ENCODE results near the gene UVSSA.

DNA sequence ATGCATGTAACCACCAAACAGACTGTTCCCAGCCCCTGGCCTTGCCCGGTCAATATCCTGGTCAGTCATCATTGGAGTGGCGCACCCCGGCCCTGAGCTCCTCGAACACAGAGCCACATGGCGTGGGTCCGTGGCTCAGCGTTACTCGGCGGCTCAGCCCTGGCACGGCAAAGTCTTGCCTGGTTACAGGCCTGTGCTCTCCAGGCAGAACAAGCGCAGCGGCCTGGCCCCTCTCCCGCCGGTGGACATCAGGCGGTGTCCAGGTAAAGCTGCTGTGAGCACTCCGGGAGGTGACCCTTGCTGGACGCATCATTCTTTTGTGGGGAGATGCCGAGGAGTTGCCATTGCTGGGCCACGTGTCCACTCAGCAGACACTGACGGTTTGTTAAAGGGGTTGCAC is 6.1 kb upstream of the UVSSA start:
- TF ChIP-seq, protein P1, sequence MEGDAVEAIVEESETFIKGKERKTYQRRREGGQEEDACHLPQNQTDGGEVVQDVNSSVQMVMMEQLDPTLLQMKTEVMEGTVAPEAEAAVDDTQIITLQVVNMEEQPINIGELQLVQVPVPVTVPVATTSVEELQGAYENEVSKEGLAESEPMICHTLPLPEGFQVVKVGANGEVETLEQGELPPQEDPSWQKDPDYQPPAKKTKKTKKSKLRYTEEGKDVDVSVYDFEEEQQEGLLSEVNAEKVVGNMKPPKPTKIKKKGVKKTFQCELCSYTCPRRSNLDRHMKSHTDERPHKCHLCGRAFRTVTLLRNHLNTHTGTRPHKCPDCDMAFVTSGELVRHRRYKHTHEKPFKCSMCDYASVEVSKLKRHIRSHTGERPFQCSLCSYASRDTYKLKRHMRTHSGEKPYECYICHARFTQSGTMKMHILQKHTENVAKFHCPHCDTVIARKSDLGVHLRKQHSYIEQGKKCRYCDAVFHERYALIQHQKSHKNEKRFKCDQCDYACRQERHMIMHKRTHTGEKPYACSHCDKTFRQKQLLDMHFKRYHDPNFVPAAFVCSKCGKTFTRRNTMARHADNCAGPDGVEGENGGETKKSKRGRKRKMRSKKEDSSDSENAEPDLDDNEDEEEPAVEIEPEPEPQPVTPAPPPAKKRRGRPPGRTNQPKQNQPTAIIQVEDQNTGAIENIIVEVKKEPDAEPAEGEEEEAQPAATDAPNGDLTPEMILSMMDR (IDR thresholded peaks at IDR 0.05; ENCODE audit: poor library complexity, severe bottlenecking): no peak
- no peak for TF ChIP-seq MXI1 (conservative IDR thresholded peaks at IDR 0.05; ENCODE audit: poor library complexity, severe bottlenecking)
- no peak for TF ChIP-seq POLR2AphosphoS5 (IDR thresholded peaks at IDR 0.05)
- no peak for TF ChIP-seq EZH2 (IDR thresholded peaks at IDR 0.05; ENCODE audit: borderline replicate concordance, insufficient read depth, low read length, poor library complexity, severe bottlenecking)
- TF ChIP-seq EP300 (conservative IDR thresholded peaks at IDR 0.05; ENCODE audit: poor library complexity, severe bottlenecking): no peak
- TF ChIP-seq TAF1 (IDR thresholded peaks at IDR 0.05; ENCODE audit: low read depth): no peak
- TF ChIP-seq, protein P2, sequence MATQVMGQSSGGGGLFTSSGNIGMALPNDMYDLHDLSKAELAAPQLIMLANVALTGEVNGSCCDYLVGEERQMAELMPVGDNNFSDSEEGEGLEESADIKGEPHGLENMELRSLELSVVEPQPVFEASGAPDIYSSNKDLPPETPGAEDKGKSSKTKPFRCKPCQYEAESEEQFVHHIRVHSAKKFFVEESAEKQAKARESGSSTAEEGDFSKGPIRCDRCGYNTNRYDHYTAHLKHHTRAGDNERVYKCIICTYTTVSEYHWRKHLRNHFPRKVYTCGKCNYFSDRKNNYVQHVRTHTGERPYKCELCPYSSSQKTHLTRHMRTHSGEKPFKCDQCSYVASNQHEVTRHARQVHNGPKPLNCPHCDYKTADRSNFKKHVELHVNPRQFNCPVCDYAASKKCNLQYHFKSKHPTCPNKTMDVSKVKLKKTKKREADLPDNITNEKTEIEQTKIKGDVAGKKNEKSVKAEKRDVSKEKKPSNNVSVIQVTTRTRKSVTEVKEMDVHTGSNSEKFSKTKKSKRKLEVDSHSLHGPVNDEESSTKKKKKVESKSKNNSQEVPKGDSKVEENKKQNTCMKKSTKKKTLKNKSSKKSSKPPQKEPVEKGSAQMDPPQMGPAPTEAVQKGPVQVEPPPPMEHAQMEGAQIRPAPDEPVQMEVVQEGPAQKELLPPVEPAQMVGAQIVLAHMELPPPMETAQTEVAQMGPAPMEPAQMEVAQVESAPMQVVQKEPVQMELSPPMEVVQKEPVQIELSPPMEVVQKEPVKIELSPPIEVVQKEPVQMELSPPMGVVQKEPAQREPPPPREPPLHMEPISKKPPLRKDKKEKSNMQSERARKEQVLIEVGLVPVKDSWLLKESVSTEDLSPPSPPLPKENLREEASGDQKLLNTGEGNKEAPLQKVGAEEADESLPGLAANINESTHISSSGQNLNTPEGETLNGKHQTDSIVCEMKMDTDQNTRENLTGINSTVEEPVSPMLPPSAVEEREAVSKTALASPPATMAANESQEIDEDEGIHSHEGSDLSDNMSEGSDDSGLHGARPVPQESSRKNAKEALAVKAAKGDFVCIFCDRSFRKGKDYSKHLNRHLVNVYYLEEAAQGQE (IDR thresholded peaks at IDR 0.05; ENCODE audit: borderline replicate concordance): no peak

Measured in neural cell (in vitro differentiated cells).